ENCODE results near the gene CPT1B. TPM values are rescaled to one million over a fixed set of nuclear protein-coding genes. Genes with fewer than 3 reads are reported as not detected.

The CPT1B gene
- total RNA-seq, 1 donor from 2014 or later, result 32.2 TPM

- no peak overlapping the region for H3K4me3 Mint-ChIP-seq
- POLR2A ChIA-PET, result no interaction called here
- no peak for TF ChIP-seq CTCF (IDR thresholded peaks at IDR 0.05)
Observed at GRCh38 chr22:50597097-50597496, 18.9 kb upstream of the CPT1B start.

DNA sequence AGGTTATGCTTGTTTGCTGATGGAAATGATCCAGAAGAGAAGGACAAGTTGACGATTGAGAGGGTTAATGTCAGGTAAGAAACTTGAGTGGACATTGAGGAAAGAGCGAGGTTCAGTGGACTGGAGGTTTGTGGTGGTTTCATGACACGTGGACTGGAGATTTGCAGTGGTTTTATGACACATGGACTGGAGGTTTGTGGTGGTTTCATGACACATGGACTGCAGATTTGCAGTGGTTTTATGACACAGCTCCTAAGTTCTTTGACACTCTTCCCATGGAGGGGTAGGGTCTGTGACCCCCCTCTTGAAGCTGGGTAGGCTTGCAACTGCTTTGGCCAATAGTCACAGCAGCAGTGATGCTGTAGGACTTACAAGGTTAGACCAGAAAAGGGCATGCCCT lies 17.0 kb upstream of the CPT1B start:
- no peak for DNase-seq
- intact Hi-C loops (cut with micrococcal nuclease), result no loop called here
- ChIA-PET POLR2A (no interaction called here), CTCF (no interaction called here)
- Mint-ChIP-seq H3K9me3 (no peaks in the 10 kb centered on the region), H3K36me3 (ENCODE audit: low read depth) (peaks cover 3% of the 10 kb centered on the region), H3K4me3 (no peak overlapping the region), H3K27ac (no peak overlapping the region), H3K4me1 (peaks cover 4% of the 10 kb centered on the region), H3K27me3 (peaks cover 11% of the 10 kb centered on the region)
- no peak for TF ChIP-seq CTCF (IDR thresholded peaks at IDR 0.05)
- no peak for ATAC-seq (ENCODE audit: low read depth)

More at GRCh38 chr22:50597097-50597496, 18.9 kb upstream of the CPT1B start:
- no peak for ATAC-seq (ENCODE audit: low read depth)
- CTCF ChIA-PET, result no interaction called here
- Mint-ChIP-seq H3K27ac (no peak overlapping the region), H3K36me3 (ENCODE audit: low read depth) (peaks cover 3% of the 10 kb centered on the region), H3K27me3 (peaks cover 18% of the 10 kb centered on the region), H3K4me1 (peaks cover 10% of the 10 kb centered on the region), H3K9me3 (no peaks in the 10 kb centered on the region)
- DNase-seq, result no peak
- intact Hi-C loops (cut with micrococcal nuclease), result no loop called here

DNA sequence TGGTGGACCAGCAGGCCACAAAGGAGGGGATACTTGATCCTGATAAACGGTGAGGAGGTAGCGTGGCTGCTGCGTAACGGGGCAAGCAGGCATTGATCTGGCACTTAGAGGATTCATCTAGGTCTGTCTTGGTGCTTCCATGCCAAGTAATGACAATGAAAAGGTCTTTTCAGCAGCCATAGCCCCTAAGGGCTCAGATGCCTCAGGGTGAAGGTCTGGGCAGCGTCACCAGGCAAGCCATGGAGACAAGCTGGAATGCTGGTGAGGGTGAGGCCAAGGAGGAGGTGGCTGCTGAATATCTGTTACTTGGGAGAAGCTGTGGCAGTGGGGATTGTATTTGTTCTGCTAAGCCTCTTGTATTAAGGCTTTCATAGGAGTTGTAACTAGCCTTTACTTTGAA lies 9.2 kb upstream of the CPT1B start:
- H3K36me3 Mint-ChIP-seq (ENCODE audit: low read depth), result peaks cover 2% of the 10 kb centered on the region
- no peak overlapping the region for H3K4me3 Mint-ChIP-seq
- no peak overlapping the region for H3K27ac Mint-ChIP-seq
- ATAC-seq (ENCODE audit: low read depth) (no peak), DNase-seq (no peak)
- intact Hi-C loops (cut with micrococcal nuclease), result no loop called here
- peaks cover 10% of the 10 kb centered on the region for H3K4me1 Mint-ChIP-seq
- CTCF ChIA-PET, result interaction anchor here (1.5 kb wide), 1 partner anchor 24 kb away, joined by 5 read pairs; the partner anchor contains the start of gene SYCE3
- POLR2A ChIA-PET, result no interaction called here
- TF ChIP-seq CTCF (IDR thresholded peaks at IDR 0.05), result no peak
- H3K9me3 Mint-ChIP-seq, result no peaks in the 10 kb centered on the region
- no peaks in the 10 kb centered on the region for H3K27me3 Mint-ChIP-seq

- DNase-seq (no peak), ATAC-seq (ENCODE audit: low read depth) (no peak)
- no peak for TF ChIP-seq CTCF (IDR thresholded peaks at IDR 0.05)
- CTCF ChIA-PET, result interaction anchor here (1.5 kb wide), 1 partner anchor 23 kb away, joined by 5 read pairs; the partner anchor contains the start of gene SYCE3
- peaks cover 2% of the 10 kb centered on the region for H3K36me3 Mint-ChIP-seq (ENCODE audit: low read depth)
- no peaks in the 10 kb centered on the region for H3K9me3 Mint-ChIP-seq
- H3K27ac Mint-ChIP-seq, result no peak overlapping the region
- peaks cover 16% of the 10 kb centered on the region for H3K4me1 Mint-ChIP-seq
- no peaks in the 10 kb centered on the region for H3K27me3 Mint-ChIP-seq
- intact Hi-C loops (cut with micrococcal nuclease), result no loop called here
- POLR2A ChIA-PET, result no interaction called here
- no peak overlapping the region for H3K4me3 Mint-ChIP-seq
Observed at GRCh38 chr22:50586416-50586815, 8.2 kb upstream of the CPT1B start.

- DNase-seq (no peak), ATAC-seq (ENCODE audit: low read depth) (no peak)
- H3K27ac Mint-ChIP-seq, result no peak overlapping the region
- ChIA-PET POLR2A (no interaction called here), CTCF (interaction anchor here (1.5 kb wide), 1 partner anchor 23 kb away, joined by 5 read pairs; the partner anchor contains the start of gene SYCE3)
- H3K9me3 Mint-ChIP-seq, result no peaks in the 10 kb centered on the region
- H3K27me3 Mint-ChIP-seq, result no peaks in the 10 kb centered on the region
- TF ChIP-seq CTCF (IDR thresholded peaks at IDR 0.05), result no peak
- intact Hi-C loops (cut with micrococcal nuclease), result no loop called here
- H3K4me3 Mint-ChIP-seq, result no peak overlapping the region
- H3K36me3 Mint-ChIP-seq (ENCODE audit: low read depth), result peaks cover 2% of the 10 kb centered on the region
- H3K4me1 Mint-ChIP-seq, result peaks cover 21% of the 10 kb centered on the region
Observed at GRCh38 chr22:50585781-50586180, 7.6 kb upstream of the CPT1B start.

Data from activated B cell treated with CpG ODN at 0.5 μM for 24 hours (primary cell).